ENCODE measurements around the gene KITLG. TPM values are rescaled to one million over a fixed set of nuclear protein-coding genes. Genes with fewer than 3 reads are reported as not detected.
"Not testable (repeated sequence)": the region's sequence is repeated elsewhere in the genome, so short reads cannot be mapped to it uniquely, and the experiment has no call there.

Gene KITLG
- total RNA-seq, 4 donors from 2014 or later, result 10.2 to 27.5 (median 16.4) TPM

- no peaks in the 10 kb centered on the region for H3K36me3 ChIP-seq
- WGBS, 2 donors, result 36% methylated on average over 3 of the region's 3 CpGs
- peak overlapping the region in 2 of 4 donors; percentile 49 to 64 for H3K27ac ChIP-seq
- TF ChIP-seq CTCF (IDR thresholded peaks at IDR 0.05) (no peak), POLR2A (IDR thresholded peaks at IDR 0.05) (no peak), EP300 (IDR thresholded peaks at IDR 0.05) (no peak)
- H3K4me3 ChIP-seq, result no peak overlapping the region
- H3K9me3 ChIP-seq, result no peaks in the 10 kb centered on the region
- H3K27me3 ChIP-seq, result no peaks in the 10 kb centered on the region
- DNase-seq (ENCODE audit: low spot score in 2 of 2), result no peak
- H3K4me1 ChIP-seq, result peaks cover 0 to 62% (median 22%) of the 10 kb centered on the region in 4 donors
Measured at GRCh38 chr12:88552610-88553079, 27.6 kb downstream of the KITLG start.

DNA sequence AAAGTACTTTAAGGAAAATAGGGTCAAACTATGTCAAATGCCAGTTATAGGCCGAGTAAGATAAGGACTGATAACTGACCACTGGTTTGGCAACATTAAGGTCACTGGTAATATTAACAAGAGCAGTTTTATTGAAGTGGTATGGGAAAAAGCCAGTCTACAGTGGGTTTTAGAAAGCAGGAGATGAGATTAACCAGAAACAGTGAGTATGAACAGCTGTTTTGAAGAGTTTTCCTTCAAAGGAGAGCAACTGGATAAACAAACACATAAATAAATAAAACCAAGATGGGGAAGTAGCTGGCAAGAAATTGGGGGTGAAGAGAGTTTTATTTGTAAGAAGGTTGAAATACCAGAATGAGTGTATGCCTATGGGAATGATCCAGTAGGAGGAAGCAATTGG lies 30.3 kb downstream of the KITLG start:
- peak overlapping the region in 2 of 4 donors; percentile 3 to 19 for H3K27ac ChIP-seq
- H3K4me3 ChIP-seq, result no peak overlapping the region
- WGBS, 2 donors, result 0% methylated on average over 1 of the region's 1 CpG

DNA sequence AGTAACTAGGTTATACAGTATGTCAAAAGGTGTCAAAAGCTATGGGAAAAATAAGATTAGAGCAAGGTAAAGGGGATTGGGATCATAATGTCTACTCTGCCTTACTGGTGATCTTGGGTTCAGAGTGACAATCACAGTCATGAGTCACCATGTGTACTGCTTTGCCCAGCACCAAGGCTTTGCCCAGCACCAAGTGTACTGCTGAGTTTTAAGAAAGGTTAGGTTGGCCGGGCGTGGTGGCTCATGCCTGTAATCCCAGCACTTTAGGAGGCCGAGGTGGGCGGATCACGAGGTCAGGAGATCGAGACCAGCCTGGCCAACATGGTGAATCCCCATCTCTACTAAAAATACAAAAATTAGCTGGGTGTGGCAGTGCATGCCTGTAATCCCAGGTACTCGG lies 32.3 kb downstream of the KITLG start:
- peaks cover 0 to 54% (median 15%) of the 10 kb centered on the region in 4 donors for H3K4me1 ChIP-seq

More for the DNA sequence above, 30.3 kb downstream of the KITLG start:
- DNase-seq (ENCODE audit: low spot score in 2 of 2), result no peak
- TF ChIP-seq CTCF (IDR thresholded peaks at IDR 0.05), result no peak
- TF ChIP-seq POLR2A (IDR thresholded peaks at IDR 0.05), result no peak
- TF ChIP-seq EP300 (IDR thresholded peaks at IDR 0.05), result no peak
- H3K36me3 ChIP-seq, result no peaks in the 10 kb centered on the region
- H3K9me3 ChIP-seq, result no peaks in the 10 kb centered on the region
- H3K27me3 ChIP-seq, result no peaks in the 10 kb centered on the region
- H3K4me1 ChIP-seq, result peaks cover 0 to 73% (median 25%) of the 10 kb centered on the region in 4 donors

DNA sequence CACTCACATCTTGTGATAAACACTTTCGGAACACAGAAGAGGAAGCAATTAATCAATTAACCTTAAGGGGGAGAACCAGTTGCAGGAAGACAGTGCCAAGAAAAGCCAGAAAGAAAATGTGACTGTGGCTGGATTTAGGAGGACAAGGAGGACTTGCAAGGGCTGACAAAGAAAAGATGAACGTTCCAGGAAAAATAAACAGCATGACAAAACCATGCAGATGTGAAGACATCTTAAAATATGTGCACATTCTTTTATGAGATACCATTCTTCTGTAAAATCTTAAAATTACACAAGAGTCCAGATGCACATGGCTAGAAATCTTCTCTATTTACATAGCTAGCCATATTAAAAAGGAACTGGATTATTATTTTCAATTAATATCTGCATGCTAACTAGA lies 33.4 kb downstream of the KITLG start:
- Histone ChIP-seq H3K9me3 (no peaks in the 10 kb centered on the region), H3K27ac (no peak overlapping the region), H3K4me3 (no peak overlapping the region), H3K36me3 (peaks cover 0 to 6% (median 0%) of the 10 kb centered on the region in 3 donors), H3K27me3 (no peaks in the 10 kb centered on the region), H3K4me1 (peaks cover 0 to 45% (median 11%) of the 10 kb centered on the region in 4 donors)
- DNase-seq (ENCODE audit: low spot score in 2 of 2), result no peak
- WGBS, 2 donors, result 23 to 30% methylated on average over 2 of the region's 2 CpGs
- TF ChIP-seq EP300 (IDR thresholded peaks at IDR 0.05) (no peak), POLR2A (IDR thresholded peaks at IDR 0.05) (no peak), CTCF (IDR thresholded peaks at IDR 0.05) (no peak)

More for the DNA sequence above, 32.3 kb downstream of the KITLG start:
- not testable (repeated sequence) for H3K9me3 ChIP-seq; DNase-seq (ENCODE audit: low spot score in 2 of 2); H3K27ac ChIP-seq; H3K4me3 ChIP-seq; H3K36me3 ChIP-seq; H3K27me3 ChIP-seq
- 88 to 96% methylated on average over 7 of the region's 7 CpGs for WGBS, 2 donors

GRCh38 chr12:88546226-88546625 lies 34.0 kb downstream of the KITLG start:
- 51 to 56% methylated on average over 2 of the region's 2 CpGs for WGBS, 2 donors
- no peak for DNase-seq (ENCODE audit: low spot score in 2 of 2)
- H3K27me3 ChIP-seq, result no peaks in the 10 kb centered on the region

More at GRCh38 chr12:88546226-88546625, 34.0 kb downstream of the KITLG start:
- Histone ChIP-seq H3K36me3 (peaks cover 0 to 6% (median 0%) of the 10 kb centered on the region in 3 donors), H3K9me3 (no peaks in the 10 kb centered on the region), H3K4me1 (peaks cover 0 to 49% (median 10%) of the 10 kb centered on the region in 4 donors), H3K27ac (no peak overlapping the region), H3K4me3 (no peak overlapping the region)
- TF ChIP-seq CTCF (IDR thresholded peaks at IDR 0.05) (no peak), EP300 (IDR thresholded peaks at IDR 0.05) (no peak), POLR2A (IDR thresholded peaks at IDR 0.05) (no peak)
